CD4-positive, alpha-beta T cell treated with Interleukin-10 for 1 hour (primary cell): ENCODE results near the gene CLEC3B.
"Not testable (repeated sequence)": the region's sequence is repeated elsewhere in the genome, so short reads cannot be mapped to it uniquely, and the experiment has no call there.

Source experiments
- DNase-seq: peaks from one replicate; pipeline ENCODE4 v3.0.0-alpha.2; 2020

The CLEC3B gene, protein sequence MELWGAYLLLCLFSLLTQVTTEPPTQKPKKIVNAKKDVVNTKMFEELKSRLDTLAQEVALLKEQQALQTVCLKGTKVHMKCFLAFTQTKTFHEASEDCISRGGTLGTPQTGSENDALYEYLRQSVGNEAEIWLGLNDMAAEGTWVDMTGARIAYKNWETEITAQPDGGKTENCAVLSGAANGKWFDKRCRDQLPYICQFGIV

DNA sequence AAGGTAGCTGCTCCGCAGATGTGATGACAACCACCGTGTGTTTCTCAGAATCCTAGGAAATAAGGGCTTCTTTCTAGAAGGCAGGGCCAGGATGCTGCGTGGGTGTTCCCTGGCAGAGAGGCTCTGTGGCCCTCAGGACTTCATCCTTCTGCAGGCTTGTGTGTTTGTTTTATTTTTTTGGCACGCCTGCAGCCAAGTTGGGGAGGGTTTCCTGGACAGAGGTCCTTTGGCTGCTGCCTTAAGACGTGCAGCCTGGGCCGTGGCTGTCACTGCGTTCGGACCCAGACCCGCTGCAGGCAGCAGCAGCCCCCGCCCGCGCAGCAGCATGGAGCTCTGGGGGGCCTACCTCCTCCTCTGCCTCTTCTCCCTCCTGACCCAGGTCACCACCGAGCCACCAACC is at the start of gene CLEC3B:
Gene CLEC3B (plus strand): TSS at position 266 of the 400 bp plus-strand sequence. CDS start 60 bp downstream, at position 326.
- no peak for DNase-seq

DNA sequence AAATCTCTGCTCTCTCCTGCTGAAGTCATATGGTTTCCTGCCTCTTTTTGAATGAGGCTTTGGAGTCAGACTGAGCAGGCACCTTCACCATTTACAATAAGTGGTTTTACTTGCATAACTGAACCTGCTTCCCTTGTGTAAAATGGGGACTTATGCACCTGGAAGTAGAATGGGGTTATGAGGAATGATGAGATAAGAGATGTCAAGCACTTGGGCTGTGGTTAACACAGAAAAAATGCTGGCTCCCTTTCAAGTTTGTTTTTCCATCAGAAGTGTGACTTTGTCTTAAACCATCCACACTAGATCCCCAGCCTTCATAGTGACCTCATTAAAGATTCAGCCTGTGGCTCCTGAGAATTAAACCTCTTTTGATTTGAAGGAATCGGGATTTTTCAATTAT is 44.9 kb upstream of the CLEC3B start:
- no peak for DNase-seq

DNA sequence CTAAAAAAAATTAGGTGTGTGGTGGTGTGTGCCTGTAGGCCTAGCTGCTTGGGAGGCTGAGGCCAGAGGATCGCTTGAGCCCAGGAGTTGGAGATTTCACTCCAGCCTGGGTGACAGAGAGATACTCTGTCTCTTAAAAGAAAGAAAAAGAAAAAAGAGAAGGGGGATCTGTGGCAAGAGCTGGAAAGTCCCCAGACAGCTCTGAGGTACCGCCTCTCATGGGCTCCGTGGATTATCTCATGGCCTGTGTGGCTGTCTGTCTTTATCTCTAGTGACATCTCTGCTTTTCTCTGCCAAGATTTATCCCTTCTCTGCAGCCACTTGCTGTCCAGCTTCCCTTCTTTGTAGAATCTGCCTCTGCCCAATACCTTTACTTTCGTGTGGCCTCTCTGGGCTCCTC is 44.4 kb upstream of the CLEC3B start:
- peak; percentile 24 for DNase-seq

GRCh38 chr3:44982817-44983216 is 43.3 kb upstream of the CLEC3B start:
- no peak for DNase-seq

- no peak for DNase-seq
These were observed 42.6 kb upstream of the CLEC3B start for GRCh38 chr3:44983484-44983941.

DNA sequence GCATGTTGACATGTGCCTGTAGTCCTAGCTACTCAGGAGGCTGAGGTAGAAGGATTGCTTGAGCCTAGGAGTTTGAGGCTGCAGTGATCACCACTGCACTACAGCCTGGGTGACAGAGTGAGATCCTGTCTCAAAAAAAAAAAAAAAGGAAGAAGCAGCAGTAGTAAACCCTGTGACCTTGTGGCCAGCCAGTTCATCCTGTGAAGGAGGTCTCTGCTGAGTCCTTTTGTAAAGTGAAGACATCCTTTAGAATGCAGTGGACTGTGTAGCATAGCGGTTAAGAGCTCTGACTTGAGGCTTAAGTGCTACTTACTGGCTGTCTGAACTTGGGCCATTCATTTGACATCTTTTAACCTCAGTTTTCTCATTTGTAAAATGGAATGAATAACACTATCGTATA is 41.8 kb upstream of the CLEC3B start:
- DNase-seq: no peak

DNA sequence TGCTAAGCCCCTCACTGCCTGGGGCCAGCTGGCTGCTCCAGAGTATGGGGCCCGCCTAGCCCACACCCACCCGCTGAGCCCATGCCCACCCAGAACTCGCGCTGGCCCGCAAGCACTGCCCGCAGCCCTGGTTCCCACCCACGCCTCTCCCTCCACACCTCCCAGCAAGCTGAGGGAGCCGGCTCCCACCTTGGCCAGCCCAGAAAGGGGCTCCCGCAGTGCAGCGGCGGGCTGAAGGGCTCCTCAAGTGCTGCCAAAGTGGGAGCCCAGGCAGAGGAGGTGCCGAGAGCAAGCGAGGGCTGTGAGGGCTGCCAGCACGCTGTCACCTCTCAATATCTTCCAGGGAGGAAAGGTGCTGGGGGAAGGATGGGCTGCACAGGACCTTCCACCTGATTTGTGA is 39.8 kb upstream of the CLEC3B start:
- DNase-seq: not testable (repeated sequence)

DNA sequence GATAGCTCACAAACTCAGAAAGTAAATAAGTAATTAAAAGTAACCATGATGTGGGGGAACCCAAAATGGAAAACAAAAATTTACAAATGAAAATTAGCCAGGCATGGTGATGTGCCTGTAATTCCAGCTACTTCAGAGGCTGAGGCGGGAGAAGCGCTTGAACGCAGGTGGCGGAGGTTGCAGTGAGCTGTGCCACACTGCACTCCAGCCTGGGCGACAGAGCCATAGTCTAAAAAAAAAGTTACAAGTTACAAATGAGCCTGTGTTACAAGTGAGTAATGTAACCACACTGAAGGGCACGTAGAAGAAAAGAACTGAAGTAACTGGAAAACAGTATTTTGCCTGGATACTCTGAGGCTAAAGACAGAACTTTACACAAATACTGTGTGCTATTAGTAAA is 38.8 kb upstream of the CLEC3B start:
- no peak for DNase-seq

GRCh38 chr3:44988073-44988472 is 38.0 kb upstream of the CLEC3B start:
- peak; percentile 26 for DNase-seq

DNA sequence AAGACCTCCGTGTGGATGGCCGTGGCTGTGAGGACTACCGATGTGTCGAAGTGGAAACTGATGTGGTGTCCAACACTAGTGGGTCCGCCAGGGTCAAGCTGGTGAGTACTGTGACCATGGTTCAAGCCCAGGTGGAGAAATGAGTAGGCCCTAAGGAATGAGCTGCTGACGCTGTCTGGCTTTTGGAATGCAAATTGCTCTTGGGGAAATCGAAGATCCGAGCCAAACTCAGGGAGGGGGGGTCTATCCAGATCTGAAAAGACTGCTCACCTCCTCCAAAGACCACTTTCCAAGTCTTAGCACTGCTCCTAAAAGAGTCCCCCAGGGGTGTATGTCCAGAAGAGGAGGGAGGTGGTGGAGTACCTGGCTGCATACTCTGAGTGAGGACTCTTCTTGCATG is 37.0 kb upstream of the CLEC3B start:
- no peak for DNase-seq

GRCh38 chr3:44989636-44990373 is 36.3 kb upstream of the CLEC3B start:
- no peak for DNase-seq

- DNase-seq: no peak
These were observed 34.8 kb upstream of the CLEC3B start for GRCh38 chr3:44991326-44991725.

DNA sequence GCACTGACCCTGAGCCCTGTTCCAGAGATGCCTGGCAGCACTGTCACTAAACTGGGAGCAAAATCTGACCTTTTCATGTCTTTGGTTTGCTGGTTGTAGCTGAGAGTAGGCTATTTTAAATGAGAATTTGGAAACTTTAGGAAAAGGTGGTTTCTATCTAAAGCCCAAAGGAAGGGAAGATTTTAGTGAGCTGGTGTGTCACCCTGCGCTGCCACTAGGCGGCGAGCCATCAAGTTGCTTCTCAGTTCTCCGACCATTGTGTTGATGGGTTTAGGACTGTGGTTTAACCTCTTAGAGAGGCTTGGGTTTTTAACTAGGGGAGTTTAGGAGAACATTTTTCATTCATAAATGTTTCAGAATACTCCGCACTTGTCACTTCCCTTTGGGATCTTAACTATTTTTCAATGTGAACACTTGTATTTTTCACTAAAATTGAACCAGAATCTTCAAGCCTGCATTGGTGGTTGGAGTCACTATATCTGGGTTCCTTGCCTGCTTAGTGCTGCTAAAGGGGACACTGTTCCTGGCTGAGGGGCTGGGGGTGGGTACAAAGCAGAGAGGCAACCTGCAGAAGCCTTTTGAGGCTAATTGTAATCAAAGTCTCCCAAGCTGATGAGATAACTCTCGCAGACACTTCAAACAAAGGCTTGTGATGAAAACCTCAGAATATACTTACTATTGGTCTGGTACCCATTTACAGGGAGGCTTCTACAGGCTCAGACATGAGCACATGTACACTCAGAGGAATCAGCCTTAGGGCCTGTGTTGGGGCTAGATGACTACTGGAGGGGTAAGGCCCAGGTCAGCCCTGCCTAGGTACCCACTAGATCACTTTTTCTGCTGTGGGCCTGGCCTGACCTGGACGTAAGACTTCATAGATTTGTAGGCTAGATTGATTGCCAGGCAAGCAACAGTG is 33.3 kb upstream of the CLEC3B start:
- peak; percentile 23 for DNase-seq

DNA sequence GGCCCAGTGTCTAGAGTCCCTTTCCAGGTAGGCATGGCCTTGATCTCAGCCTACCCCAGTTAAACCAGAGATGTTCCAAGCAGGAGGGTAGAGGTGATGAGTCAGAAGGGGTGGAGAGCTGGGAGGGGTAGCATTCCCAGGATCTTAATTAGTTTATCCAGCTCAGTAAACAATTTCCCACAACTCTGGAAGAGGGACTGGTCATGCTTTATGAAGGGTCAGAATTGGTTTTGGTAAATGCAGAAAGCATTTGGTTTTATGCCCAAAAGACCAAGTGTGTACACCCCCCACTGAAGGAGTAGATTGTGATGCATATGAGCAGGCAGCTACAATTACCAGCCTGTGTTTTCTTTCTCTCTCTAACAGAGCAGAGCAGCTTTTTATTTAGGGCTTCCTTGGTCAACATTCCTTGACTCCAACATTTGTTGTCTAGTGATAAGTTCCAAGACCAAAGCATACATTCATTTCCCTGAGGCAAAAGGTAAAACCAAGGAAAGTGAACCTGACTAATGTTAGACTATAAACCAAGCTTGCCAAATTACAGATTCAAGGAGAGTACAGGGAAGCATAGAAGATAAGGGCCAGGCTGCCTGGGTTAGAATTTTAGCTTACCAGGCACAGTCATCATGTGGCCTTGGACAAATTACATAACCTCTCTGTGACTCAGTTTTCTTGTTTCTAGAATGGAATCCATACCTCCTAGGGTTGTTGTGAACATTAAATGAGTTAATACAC is 32.5 kb upstream of the CLEC3B start:
- DNase-seq: no peak

DNA sequence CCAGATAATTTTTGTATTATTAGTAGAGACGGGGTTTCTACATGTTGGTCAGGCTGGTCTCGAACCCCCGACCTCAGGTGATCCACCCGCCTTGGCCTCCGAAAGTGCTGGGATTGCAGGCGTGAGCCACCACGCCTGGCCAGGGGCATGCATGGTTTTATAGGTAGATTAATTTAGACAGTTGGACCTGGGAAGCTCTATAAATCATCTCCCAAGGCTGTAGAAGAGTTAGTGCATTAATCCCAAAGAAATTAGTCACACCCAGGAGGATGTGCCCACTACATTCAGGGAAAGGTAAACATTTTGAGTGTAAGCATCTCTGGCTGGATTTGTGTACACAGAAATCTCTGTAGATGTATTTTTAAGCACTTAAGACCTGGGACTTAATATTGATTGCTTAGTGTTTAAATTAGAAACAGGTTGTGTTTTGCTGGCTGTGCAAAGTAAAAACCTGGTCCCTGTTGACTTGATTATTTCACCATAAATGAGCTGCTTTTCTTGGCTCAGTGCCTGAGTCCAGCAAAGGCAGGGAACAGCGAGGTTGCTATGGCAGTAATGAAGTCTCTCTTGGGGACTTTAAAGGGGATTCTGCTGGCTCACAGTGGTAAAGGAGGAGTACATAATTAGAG is 30.8 kb upstream of the CLEC3B start:
- no peak for DNase-seq

- DNase-seq: no peak
These were observed 29.5 kb upstream of the CLEC3B start for GRCh38 chr3:44996556-44996969.

GRCh38 chr3:44999782-45000181 is 26.3 kb upstream of the CLEC3B start:
- DNase-seq: no peak

DNA sequence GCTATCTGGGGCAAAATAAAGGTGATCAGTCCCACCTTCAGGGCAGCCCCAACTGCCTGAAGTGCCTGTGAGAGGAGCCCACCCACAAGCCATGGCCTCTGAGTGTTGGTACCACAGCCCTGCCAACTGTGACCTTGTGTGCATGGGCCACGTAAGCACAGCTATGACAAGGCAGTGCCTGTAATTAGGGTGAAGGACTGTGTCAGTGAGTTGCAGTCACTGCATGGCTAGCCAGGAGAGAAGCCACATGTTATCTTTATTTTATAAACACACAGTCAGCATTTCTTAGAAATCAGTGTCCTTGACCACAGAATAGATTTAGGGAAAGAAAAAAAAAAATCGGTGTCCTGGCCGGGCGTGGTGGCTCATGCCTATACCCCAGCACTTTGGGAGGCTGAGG is 25.3 kb upstream of the CLEC3B start:
- DNase-seq: no peak

DNA sequence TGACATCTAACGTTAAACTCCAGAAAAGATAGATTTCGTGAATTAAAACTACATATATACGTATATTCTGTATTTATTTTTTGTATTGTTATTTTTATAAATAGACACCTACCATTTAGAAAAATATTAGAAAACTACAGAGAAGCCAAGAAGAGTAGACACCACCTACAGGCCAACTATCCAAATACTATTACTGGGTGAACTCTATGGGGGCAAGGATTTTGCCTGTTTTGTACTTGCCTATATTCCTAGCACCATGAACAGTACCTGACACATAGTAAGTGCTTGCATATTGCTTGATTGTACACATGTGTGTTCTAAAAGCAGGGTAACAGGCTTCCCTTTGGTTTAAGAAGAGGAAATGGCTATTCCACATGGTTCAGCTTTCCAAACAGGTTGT is 24.4 kb upstream of the CLEC3B start:
- DNase-seq: no peak

- no peak for DNase-seq
These were observed 23.9 kb upstream of the CLEC3B start for GRCh38 chr3:45002139-45002660.

- no peak for DNase-seq
These were observed 23.4 kb upstream of the CLEC3B start for GRCh38 chr3:45002720-45003119.

GRCh38 chr3:45003406-45003805 is 22.7 kb upstream of the CLEC3B start:
- DNase-seq: no peak
